Measurements from ENCODE around the gene ETV5.

DNA sequence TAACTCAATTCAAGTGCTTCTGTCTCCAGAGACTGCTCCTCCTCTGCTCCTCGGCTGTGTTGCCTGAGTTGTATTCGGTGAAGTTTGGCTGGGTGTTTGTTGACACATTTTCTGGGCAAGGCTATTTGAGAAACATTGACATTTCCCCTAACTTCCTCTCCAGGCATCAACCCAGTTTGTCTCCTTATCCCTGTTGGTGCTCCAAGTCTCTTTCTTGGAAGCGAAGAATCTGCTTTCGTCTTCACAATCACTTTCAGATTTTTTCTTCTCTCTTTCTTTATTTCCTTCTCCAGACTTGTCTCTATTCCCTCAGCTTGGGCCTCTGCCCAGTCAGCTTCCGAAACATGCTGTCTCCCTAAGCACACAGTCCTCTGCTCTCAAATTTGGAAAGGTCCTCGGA, 84.7 kb downstream of the ETV5 start:
- TF ChIP-seq POLR2AphosphoS5 (IDR thresholded peaks at IDR 0.05; ENCODE audit: low read depth, low read length): no peak
- TF ChIP-seq GABPA (IDR thresholded peaks at IDR 0.05; ENCODE audit: low read depth): no peak
- TF ChIP-seq, protein P1, sequence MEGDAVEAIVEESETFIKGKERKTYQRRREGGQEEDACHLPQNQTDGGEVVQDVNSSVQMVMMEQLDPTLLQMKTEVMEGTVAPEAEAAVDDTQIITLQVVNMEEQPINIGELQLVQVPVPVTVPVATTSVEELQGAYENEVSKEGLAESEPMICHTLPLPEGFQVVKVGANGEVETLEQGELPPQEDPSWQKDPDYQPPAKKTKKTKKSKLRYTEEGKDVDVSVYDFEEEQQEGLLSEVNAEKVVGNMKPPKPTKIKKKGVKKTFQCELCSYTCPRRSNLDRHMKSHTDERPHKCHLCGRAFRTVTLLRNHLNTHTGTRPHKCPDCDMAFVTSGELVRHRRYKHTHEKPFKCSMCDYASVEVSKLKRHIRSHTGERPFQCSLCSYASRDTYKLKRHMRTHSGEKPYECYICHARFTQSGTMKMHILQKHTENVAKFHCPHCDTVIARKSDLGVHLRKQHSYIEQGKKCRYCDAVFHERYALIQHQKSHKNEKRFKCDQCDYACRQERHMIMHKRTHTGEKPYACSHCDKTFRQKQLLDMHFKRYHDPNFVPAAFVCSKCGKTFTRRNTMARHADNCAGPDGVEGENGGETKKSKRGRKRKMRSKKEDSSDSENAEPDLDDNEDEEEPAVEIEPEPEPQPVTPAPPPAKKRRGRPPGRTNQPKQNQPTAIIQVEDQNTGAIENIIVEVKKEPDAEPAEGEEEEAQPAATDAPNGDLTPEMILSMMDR (IDR thresholded peaks at IDR 0.05): no peak
- TF ChIP-seq, protein P2, sequence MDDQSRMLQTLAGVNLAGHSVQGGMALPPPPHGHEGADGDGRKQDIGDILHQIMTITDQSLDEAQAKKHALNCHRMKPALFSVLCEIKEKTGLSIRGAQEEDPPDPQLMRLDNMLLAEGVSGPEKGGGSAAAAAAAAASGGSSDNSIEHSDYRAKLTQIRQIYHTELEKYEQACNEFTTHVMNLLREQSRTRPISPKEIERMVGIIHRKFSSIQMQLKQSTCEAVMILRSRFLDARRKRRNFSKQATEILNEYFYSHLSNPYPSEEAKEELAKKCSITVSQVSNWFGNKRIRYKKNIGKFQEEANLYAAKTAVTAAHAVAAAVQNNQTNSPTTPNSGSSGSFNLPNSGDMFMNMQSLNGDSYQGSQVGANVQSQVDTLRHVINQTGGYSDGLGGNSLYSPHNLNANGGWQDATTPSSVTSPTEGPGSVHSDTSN (IDR thresholded peaks at IDR 0.05): no peak
- TF ChIP-seq RCOR1 (IDR thresholded peaks at IDR 0.05; ENCODE audit: low read length): no peak
- TF ChIP-seq EP300 (IDR thresholded peaks at IDR 0.05; ENCODE audit: borderline replicate concordance in 1 of 2, low read depth in 1 of 2, low read length in 1 of 2): no peak
- TF ChIP-seq NRF1 (IDR thresholded peaks at IDR 0.05; ENCODE audit: low read depth, low read length): no peak
- no peak for TF ChIP-seq SMC3 (IDR thresholded peaks at IDR 0.05; ENCODE audit: low read depth, low read length)
- TF ChIP-seq FOXM1 (IDR thresholded peaks at IDR 0.05; ENCODE audit: low read depth): no peak
- no peak for TF ChIP-seq TAF1 (IDR thresholded peaks at IDR 0.05; ENCODE audit: borderline replicate concordance, low read depth, low read length)
- no peak for TF ChIP-seq EZH2phosphoT487 (IDR thresholded peaks at IDR 0.05; ENCODE audit: borderline replicate concordance, low read depth)
- no peak for TF ChIP-seq ZBTB33 (IDR thresholded peaks at IDR 0.05; ENCODE audit: borderline replicate concordance, low read depth)
- no peak for TF ChIP-seq GATA2 (CRISPR knock-in tag; IDR thresholded peaks at IDR 0.05)
- no peak for TF ChIP-seq FOXJ3 (CRISPR knock-in tag; IDR thresholded peaks at IDR 0.05)
